ENCODE data around the gene SLC25A36. TPM values are rescaled to one million over a fixed set of nuclear protein-coding genes. Genes with fewer than 3 reads are reported as not detected.
"Not testable (repeated sequence)": the region's sequence is repeated elsewhere in the genome, so short reads cannot be mapped to it uniquely, and the experiment has no call there.

Gene SLC25A36
- total RNA-seq, 1 donor from 2014 or later = 80.7 TPM

DNA sequence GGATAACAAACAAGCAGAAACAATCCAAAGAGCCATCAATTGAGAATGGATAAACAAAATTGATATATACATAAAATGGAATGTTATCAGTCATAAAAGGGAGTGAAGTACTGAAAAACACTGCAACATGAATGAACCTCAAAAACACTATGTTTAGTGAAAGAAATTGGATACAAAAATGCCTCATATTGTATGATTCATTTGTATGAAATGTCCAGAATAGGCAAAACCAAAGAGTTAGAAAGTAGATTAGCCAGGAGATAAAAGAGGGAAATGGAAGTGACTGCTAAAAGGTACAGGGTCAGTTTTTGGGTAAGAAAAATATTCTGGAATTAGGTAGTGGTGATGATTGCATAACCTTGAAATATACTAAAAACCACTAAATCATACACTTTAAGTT lies 9.8 kb upstream of the SLC25A36 start:
- no peak for DNase-seq (ENCODE audit: low spot score)

DNA sequence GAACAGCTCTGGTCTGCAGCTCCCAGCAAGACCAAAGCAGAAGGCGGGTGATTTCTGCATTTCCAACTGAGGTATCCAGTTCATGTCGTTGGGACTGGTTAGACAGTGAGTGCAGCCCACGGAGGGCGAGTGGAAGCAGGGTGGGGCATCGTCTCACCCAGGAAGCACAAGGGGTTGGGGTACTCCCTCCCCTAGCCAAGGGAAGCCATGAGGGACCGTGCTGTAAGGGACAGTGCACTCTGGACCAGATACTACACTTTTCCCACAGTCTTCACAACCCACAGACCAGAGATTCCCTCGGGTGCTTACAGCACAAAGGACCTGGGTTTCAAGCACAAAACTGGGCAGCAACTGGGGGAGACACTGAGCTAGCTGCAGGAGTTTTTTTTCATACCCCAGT lies 8.5 kb upstream of the SLC25A36 start:
- DNase-seq (ENCODE audit: low spot score) = no peak

DNA sequence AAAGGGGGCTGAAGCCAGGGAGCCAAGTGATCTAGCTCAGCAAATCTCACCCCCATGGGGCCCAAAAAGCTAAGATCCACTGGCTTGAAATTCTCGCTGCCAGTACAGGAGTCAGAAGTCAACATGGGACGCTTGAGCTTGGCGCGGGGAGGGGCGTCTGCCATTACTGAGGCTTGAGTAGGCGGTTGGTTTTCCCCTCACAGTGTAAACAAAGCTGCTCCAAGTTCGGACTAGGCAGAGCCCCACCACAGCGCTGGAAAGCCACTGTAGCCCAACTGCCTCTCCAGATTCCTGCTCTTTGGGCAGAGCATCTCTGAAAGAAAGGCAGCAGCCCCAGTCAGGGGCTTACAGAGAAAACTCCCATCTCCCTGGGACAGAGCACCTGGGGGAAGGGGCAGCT lies 8.1 kb upstream of the SLC25A36 start:
- DNase-seq (ENCODE audit: low spot score) = no peak

DNA sequence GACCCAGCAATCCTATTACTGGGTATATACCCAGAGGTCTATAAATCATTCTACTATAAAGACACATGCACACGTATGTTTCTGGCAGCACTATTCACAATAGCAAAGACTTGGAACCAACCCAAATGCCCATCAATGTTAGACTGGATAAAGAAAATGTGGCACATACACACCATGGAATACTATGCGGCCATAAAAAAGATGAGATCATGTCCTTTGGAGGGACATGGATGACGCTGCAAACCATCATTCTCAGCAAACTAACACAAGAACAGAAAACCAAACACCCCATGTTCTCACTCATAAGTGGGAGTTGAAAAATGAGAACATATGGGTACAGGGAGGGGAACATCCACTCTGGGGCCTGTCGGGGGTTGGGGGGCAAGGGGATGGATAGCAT lies 2.3 kb upstream of the SLC25A36 start:
- DNase-seq (ENCODE audit: low spot score) = not testable (repeated sequence)

DNA sequence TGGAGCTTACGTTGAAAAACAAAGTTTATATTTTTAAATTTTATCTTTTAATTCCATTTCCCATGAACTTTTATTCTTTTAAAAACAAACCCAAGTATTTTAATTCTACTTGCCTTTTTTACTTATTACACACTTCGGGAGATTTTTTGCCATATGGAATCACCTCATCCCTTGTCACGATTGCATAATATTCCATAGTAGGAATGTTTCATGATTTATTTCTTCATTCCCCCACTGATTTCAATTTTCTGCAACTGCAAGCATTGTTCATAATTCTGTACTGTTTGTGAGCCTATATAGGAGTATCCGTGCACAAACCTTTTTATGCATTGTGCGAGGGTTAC lies 574 bp upstream of the SLC25A36 start:
- DNase-seq (ENCODE audit: low spot score) = no peak

DNA sequence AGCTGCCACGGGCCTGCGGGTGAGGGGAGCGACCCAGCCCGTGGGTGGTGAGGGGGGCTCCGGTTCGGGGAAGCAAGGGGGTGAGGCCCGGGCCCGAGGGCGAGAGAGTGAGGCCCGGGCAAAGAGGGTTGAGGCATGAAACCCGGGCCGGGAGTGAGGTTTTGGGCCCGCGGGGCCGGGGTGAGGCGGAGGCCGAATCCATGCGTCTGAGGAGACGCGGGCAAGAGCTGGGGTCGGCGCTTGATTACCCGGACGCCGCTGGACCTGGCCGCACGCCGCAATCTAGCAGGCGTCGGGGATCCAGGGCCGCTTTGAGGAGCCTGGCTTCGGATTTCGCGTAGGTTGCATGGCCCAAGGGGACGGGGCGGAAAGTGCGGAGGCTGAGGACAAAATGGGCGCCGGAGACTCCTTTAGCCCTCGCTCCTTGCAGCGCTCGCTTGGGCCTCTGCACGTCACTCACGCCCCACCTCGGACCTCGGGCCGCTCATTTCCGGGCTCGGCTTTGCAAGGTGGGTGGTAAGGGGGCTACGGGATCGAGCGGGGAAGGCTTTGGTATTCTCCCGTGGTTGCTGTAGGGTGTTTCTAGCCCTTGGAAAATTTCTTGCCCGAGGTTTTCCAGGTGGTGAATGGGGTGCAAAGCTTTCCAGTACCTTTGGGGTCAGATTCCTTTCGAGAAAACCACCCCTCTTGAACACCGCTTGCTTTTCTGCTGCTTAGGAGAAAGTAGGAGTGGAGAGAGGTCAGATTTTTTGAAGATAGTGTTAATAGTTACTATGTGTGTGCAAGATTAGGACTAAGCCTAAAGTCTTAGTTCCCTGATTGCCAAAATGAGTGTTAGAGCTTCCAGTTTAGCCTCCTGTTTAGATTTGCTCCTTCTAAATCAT lies 827 bp downstream of the SLC25A36 start:
- peak; percentile 66 for DNase-seq (ENCODE audit: low spot score)

DNA sequence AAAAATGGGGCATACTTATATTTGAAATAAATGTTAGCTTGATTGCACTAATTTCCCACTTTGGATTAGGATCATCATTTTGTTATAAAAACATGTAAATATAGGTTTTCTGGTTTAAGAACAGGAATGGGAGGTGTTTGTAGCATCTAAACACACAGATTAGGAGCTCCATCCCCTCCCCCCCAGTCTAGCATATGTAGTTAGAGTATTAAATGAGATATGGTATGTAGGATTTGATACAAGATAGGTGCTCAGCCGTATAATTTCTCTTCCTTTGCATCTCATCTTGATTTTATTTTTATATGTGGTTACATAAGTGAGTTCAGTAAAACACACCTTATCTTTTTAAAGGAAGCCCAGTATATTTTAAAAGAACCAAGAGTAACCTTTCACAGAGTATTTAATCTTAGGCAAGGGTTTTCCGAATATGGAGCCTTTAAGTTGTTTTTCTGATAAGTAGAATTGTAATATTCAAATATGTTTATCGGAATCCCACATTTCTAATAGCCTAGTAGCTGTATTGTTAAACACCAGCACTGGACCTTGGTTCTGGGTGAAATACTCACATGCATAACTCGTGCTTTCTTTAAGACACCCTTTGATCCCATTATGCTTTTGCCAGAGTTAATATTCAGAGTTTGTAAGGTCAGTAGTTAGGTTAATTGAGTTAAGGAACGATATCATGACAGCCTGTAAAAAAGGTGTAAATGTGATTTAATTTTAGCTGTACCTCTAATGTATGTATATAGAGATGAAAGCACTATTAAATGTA lies 2.3 kb downstream of the SLC25A36 start:
- DNase-seq (ENCODE audit: low spot score) = no peak

DNA sequence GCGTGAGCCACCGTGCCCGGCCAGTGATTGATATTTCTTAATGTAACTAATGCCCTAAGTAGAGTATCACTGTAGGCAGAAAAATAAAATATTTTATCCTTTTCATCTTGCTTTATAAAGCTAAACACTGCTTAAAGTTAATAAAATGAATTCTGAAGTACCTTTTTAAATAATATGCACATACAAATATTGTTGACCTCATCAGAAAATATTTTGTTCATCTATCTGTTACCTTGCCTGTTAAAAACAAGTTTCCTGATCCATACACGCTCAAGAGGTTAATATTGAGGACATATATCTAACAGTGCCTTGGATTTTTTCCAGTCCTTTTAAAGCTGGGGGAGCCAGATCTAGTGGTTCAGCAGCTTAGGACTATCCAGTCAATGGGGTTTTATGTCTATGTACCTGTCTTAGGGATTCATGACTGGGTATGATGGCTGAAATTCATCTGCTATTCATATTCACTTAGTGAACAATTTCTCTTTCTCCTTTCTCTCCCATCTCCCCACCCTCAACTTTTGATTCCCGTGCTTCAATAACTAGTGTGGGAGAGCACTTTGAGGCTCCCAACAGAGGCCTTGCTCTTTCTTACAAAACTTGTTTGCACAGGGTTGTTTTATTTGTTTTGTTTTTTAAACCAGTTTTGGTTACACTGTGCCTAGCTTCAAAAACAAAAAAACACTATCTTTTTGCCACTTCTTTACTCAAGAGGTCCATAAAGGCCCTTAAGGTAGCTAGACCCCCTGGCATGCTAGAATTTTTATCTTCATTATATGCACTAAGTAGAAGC lies 7.0 kb downstream of the SLC25A36 start:
- no peak for DNase-seq (ENCODE audit: low spot score)

DNA sequence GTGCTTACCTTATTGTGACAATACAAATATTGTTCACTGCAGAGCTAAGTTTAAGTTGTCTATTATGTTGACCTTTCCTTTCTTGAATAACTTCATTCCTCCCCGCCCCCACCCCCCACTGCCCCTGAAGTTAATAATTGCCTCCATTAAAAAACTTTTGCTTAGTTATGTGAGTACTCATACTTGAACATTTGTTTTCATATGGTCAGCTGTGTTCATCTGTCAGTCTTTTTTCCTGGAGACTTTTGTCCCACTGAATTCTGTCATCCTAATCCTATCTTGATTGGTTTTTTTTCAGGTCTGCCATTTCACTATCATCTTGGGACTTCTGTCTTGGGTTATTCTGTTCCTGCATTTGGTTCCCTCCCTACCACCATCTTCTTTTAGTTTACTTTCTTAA lies 8.5 kb downstream of the SLC25A36 start:
- no peak for DNase-seq (ENCODE audit: low spot score)

DNA sequence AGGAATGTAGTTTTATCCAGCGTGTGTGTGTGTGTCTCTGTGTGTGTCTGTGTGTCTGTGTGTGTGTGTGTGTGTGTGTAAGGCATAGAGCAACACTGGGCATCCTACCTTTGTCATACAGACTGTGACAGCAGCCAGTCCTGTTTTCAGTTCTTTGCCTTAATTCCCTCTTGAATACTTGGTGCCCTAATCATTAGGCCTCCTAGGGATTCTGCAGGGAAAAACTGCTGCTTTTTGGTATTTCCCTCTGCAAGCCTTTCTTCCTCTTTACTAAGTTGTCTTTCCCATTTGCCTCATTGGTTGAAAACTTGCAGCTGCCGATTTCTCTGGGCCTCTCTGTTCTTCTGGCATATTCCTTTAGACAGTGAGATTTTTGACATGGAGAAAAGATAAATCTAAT lies 9.2 kb downstream of the SLC25A36 start:
- DNase-seq (ENCODE audit: low spot score) = no peak

DNA sequence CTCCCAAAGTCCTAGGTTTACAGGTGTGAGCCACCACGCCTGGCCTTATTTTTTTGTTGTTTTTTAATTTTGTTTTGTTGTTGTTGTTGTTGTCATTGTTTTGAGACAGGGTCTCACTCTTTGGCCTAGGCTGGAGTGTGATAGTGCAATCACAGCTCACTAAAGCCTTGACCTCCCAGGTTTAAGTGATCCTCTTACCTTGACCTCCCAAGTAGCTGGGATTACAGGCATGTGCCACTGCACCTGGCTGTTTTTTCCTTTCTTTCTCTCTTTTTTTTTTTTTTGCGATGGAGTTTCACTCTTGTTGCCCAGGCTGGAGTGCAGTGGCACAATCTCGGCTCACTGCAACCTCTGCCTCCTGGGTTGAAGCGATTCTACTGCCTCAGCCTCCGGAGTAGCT lies 10.1 kb downstream of the SLC25A36 start:
- DNase-seq (ENCODE audit: low spot score) = not testable (repeated sequence)

DNA sequence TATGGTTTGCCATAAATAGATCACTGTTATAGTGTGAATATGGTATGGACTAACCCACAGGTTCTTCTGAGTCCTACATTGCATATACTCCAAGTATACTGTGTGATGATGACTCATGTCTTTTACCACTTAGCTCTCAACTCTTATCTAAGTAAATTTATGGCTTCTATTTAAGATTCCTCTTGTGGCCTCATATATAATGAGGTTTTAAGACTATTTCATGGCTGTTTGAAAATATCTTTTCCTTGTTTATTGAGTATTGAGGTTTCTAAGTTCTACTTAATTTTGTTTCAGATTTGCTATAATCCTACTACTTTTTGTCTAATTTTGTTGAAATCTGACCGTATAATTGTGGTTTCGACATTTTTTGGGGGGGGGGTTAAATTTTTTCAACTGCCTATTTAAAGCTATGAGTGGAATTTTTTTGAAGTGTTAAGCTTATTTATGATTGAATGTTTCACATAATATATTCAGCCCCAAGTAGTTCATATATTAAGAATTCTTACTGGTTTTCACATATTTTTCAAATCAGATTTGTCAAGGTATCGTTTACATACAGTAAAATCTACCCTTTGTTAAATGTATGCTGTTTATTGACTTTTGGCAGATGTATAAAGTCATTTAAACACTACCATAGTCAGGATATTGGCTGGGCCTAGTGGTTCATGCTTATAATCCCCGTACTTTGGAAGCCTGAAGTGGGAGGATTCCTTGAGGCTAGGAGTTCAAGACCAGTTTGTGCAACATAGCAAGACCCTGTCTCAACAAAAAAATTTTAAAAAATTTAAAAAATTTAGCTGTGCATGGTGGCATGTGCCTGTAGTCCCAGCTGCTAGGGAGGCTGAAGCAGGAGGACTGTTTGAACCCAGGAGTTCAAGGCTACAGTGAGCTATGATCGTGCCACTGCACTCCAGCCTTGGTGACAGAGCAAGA lies 11.7 kb downstream of the SLC25A36 start:
- DNase-seq (ENCODE audit: low spot score) = no peak

DNA sequence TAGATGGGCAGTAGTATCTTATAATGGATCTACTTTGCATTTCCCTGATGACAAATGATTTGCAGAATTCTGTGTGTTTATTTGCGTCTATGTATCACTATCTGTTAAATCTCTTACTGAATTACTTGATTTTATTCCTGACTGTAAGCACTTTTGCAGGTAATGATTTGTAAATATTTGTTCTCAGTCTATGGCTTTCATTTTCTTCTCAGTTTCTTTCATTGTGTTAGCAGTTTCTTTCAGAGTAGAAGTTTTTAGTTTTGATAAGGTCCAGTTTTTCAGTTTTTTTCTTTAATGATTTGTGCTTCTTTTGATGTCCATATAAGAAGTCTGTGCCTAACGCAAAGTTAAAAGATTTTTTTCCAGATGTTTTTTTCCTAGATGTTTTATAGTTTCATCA lies 12.9 kb downstream of the SLC25A36 start:
- no peak for DNase-seq (ENCODE audit: low spot score)

DNA sequence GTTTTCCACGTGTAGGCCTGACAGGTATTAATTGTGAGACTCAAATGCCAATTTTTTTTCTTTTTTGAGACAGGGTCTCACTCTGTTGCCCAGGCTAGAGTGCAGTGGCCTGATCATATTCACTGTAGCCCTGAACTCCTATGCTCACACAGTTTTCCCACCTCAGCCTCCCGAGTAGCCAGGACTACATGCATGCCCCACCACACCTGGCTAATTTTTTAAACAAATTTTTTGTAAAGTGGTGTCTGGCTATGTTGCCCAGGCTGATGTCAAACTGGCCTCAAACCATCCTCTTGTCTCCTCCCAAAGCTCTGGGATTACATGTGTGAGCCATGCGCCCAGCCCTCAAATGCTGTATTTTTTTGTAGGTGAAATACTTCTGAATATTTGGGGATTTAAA lies 14.0 kb downstream of the SLC25A36 start:
- no peak for DNase-seq (ENCODE audit: low spot score)

DNA sequence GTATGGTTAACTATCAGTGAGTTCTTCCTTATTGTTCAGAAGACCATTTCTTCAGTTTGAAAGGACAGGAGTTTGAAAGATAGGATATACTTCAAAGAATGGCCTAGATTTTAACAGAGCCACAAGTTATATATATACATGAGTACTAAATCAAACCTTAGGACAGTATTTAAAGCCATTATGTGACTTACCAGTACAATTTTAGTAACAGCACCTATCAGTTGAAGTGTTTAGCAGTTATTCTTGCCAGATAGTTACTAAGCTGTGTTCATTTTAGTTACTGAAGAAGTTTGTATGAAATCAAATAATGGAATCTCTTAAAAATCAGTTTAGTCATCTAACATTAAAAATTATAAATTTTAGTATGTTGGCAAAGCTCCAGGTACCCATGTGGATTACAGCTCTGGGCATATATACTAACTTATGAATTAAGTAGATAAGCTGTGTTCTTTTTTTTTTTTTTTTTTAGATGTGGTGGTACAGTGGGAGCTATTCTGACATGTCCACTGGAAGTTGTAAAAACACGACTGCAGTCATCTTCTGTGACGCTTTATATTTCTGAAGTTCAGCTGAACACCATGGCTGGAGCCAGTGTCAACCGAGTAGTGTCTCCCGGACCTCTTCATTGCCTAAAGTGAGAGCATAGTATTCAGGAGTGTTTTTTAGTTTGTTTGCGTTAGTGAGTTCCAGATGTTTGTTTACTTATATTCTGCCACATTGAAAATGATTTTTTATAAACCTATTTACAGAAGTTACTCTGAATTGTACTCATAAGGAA lies 14.6 kb downstream of the SLC25A36 start:
- DNase-seq (ENCODE audit: low spot score) = no peak

DNA sequence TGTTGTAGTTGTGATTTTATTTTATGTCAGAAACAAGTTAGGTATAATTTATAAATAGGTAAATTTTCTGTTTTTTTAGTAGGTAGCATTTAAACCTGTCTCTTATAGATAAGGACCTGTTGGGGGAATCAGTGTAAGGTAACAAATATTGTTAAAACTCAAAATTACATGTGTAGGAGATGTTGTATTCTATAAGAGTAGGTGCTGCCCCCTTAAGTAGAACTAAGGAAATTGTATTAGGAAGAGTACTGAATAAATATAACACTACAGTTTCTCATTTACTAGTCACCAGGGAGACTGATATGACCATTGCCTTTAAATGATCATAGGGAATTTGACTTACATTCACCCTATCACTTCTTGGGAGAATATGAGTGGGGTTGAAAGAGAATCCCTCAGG lies 31.2 kb downstream of the SLC25A36 start:
- no peak for DNase-seq (ENCODE audit: low spot score)

DNA sequence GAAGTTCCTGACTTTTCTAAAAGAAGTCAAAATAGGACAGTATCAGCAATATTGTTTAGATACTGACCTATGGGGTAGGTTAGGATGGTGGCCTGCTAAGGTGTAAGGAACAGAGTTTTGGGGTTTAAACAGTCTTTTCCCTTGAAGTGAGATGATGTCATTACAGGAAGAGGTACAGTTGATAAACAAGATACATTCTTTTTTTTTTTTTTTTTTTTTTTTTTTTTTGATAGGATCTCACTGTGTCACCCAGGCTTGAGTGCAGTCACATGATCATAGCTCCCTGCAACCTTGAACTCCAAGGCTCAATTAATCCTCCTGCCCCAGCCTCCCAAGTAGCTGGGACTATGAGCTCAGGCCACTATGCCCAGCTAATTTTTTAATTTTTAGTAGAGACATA lies 33.3 kb downstream of the SLC25A36 start:
- no peak for DNase-seq (ENCODE audit: low spot score)

DNA sequence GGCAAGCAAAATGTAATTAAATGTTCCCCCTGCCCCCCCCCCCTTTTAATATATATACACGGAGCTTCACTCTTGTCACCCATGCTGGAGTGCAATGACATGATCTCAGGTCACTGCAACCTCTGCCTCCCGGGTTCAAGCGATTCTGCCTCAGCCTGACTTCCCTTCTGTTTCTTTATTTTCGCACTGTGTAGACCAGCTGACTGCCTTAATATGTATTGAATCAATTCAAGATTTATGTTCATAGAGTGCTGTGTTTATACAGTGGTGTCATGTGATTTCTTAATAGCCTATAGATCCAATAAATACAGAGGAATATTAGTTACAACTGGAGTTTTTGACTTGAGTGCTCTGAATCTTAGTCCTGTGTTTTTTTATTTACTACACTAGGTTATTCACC lies 39.0 kb downstream of the SLC25A36 start:
- DNase-seq (ENCODE audit: low spot score) = no peak

DNA sequence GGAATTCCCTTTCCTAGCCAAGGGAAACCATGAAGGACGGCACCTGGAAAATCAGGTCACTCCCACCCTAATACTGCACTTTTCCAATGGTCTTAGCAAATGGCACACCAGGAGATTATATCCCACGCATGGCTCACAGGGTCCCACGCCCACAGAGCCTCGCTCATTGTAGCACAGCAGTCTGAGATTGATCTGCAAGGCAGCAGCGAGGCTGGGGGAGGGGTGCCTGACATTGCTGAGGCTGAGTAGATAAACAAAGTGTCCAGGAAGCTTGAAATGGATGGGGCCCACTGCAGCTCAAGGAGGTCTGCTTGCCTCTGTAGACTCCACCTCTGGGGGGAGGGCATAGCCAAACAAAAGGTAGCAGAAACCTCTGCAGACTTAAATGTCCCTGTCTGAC lies 46.2 kb downstream of the SLC25A36 start:
- not testable (repeated sequence) for DNase-seq (ENCODE audit: low spot score)

DNA sequence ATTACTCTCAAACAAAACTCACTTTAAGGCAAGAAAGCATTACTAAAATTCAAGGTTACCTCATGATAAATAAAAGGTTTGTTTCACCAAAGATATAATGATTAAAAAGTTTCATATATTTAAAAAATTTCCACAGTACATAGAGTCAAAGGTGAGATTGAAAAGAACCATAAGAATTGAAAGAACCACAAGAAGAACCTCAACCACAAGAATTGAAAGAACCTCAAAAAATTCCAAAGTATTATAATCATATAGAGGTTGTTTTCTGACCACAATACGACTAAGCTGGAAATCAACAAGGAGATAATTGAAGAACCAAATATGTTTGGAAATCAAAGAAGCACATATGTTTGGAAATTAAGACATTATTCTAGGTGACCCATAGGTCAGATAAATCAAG lies 52.7 kb downstream of the SLC25A36 start:
- no peak for DNase-seq (ENCODE audit: low spot score)

DNA sequence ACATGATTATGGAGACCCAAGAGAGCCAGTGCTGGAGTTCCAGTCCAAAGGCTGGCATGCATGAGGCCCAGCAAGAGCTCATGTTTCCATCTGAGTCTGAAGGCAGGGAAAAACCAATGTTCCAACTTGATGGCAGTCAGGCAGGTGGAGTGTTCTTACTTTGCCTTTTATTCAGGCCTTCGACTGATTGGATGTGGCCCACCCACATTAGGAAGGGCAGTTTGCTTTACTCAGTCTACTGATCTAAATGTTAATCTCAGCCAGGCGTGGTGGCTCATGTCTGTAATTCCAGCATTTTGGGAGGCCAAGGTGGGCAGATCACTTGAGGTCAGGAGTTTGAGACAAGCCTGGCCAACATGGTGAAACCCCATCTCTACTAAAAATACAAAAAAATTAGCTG lies 53.2 kb downstream of the SLC25A36 start:
- not testable (repeated sequence) for DNase-seq (ENCODE audit: low spot score)
